SK-N-SH treated with all-trans-retinoic acid at 6 μM for 48 hours (cell line): ENCODE measurements around the gene LMF1.

Experiments
- ARNTL ChIP-seq: fragments of 450-650 bp; formaldehyde crosslinking; IDR thresholded peaks from 2 replicates; pipeline ENCODE4 v1.5.0; 2020; ENCODE audit warnings: low read depth, mild to moderate bottlenecking, moderate library complexity, borderline replicate concordance
- CREB5 ChIP-seq: fragments of 250-450 bp; sonication (Bioruptor Pico); IDR thresholded peaks from 2 replicates; pipeline ENCODE4 v1.5.1; 2020; ENCODE audit warnings: low read depth, mild to moderate bottlenecking, moderate library complexity
- CSDC2 ChIP-seq: fragments of 250-450 bp; sonication (Bioruptor Pico); IDR thresholded peaks from 2 replicates; pipeline ENCODE4 v1.5.0; 2020; ENCODE audit warnings: mild to moderate bottlenecking, moderate library complexity
- CSRNP3 ChIP-seq: fragments of 250-450 bp; sonication (Bioruptor Pico); IDR thresholded peaks from 2 replicates; pipeline ENCODE4 v1.5.1; 2021; ENCODE audit warnings: mild to moderate bottlenecking, moderate library complexity
- ESRRG ChIP-seq: fragments of 250-450 bp; sonication (Bioruptor Pico); IDR thresholded peaks from 2 replicates; pipeline ENCODE4 v1.6.1; 2021; ENCODE audit warnings: mild to moderate bottlenecking
- PATZ1 ChIP-seq: fragments of 250-450 bp; sonication (Bioruptor Pico); IDR thresholded peaks from 2 replicates; pipeline ENCODE4 v1.8.0; 2020; ENCODE audit warnings: mild to moderate bottlenecking, moderate library complexity, borderline replicate concordance
- POU6F1 ChIP-seq: fragments of 250-450 bp; sonication (Bioruptor Pico); IDR thresholded peaks from 2 replicates; pipeline ENCODE4 v1.8.0; 2021; ENCODE audit warnings: low read depth, mild to moderate bottlenecking, moderate library complexity, borderline replicate concordance
- RARB ChIP-seq: fragments of 250-450 bp; sonication (Bioruptor Pico); IDR thresholded peaks from 2 replicates; pipeline ENCODE4 v1.8.0; 2021; ENCODE audit warnings: mild to moderate bottlenecking, moderate library complexity
- TSHZ2 ChIP-seq: fragments of 250-450 bp; sonication (Bioruptor Pico); IDR thresholded peaks from 2 replicates; pipeline ENCODE4 v1.5.0; 2020; ENCODE audit warnings: mild to moderate bottlenecking, moderate library complexity
- ZFP3 ChIP-seq: fragments of 250-450 bp; sonication (Bioruptor Pico); IDR thresholded peaks from 2 replicates; pipeline ENCODE4 v1.5.0; 2020; ENCODE audit warnings: mild to moderate bottlenecking, moderate library complexity
- ZFP30 ChIP-seq: fragments of 450-650 bp; formaldehyde crosslinking; IDR thresholded peaks from 2 replicates; pipeline ENCODE4 v1.5.0; 2022; ENCODE audit warnings: mild to moderate bottlenecking, moderate library complexity
- ZNF565 ChIP-seq: fragments of 450-650 bp; formaldehyde crosslinking; conservative IDR thresholded peaks from 2 replicates; pipeline ENCODE4 v1.5.0; 2020; ENCODE audit warnings: low read depth, mild to moderate bottlenecking, moderate library complexity
- ZNF70 ChIP-seq: fragments of 450-650 bp; formaldehyde crosslinking; IDR thresholded peaks from 2 replicates; pipeline ENCODE4 v1.5.0; 2020; ENCODE audit warnings: mild to moderate bottlenecking, moderate library complexity
- ZNF8 ChIP-seq: fragments of 450-650 bp; formaldehyde crosslinking; IDR thresholded peaks from 2 replicates; pipeline ENCODE4 v1.5.0; 2020; ENCODE audit warnings: mild to moderate bottlenecking, moderate library complexity

- TF ChIP-seq ESRRG, result no peak
- no peak for TF ChIP-seq CSRNP3 (CRISPR knock-in tag)
- TF ChIP-seq ZFP30 (CRISPR knock-in tag), result no peak
- TF ChIP-seq POU6F1 (CRISPR knock-in tag), result no peak
- no peak for TF ChIP-seq TSHZ2 (CRISPR knock-in tag)
- no peak for TF ChIP-seq PATZ1 (CRISPR knock-in tag)
- TF ChIP-seq ZNF8 (CRISPR knock-in tag), result no peak
- TF ChIP-seq RARB (CRISPR knock-in tag), result no peak
- no peak for TF ChIP-seq CREB5
- no peak for TF ChIP-seq ZNF565 (CRISPR knock-in tag)
- no peak for TF ChIP-seq ZFP3 (CRISPR knock-in tag)
- no peak for TF ChIP-seq ZNF70 (CRISPR knock-in tag)
- TF ChIP-seq ARNTL (CRISPR knock-in tag), result no peak
- no peak for TF ChIP-seq CSDC2 (CRISPR knock-in tag)
These were observed 84.7 kb downstream of the LMF1 start for GRCh38 chr16:886084-886543.
